ENCODE results near the gene LARP1.

GRCh38 chr5:154765396-154765925, 10.3 kb downstream of the LARP1 start:
- no peak for TF ChIP-seq POLR2A (IDR thresholded peaks at IDR 0.05; ENCODE audit: low read length)
- TF ChIP-seq CTCF (IDR thresholded peaks at IDR 0.05), result no peak
- TF ChIP-seq KDM5A (IDR thresholded peaks at IDR 0.05), result no peak

Data from A549 (cell line).